OCI-M2 (cell line): ENCODE measurements around the gene CPNE5.

Source experiments
- DNase-seq: peaks from one replicate; lab custom pipeline; 2025; ENCODE audit not compliant: unreplicated experiment; lab: John Stamatoyannopoulos, UW

The CPNE5 gene

DNA sequence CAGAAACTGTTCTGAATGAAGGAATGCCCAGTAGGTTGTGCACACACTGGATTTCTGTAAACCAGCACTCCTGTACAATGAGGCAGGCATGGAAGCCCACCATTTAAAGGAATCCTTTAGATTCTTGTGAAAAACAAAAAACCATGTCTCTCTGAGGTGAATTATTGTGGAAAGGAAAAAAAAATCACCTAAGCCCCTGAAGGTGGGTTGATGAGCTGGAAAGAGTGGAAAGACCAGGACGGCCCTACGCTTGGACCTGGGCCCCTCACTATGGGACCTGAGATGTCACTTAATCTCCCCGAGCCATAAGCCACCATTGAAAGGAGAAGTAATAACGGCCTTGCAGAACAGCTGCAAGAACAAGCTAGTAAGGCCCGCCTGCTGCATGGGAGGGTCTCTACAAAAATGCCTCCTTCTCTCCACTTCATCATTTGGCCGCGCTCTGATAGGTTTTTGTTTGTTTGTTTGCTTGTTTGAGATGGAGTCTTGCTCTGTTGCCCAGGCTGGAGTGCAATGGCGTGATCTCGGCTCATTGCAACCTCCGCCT is 72.8 kb downstream of the CPNE5 start:
- DNase-seq = no peak

DNA sequence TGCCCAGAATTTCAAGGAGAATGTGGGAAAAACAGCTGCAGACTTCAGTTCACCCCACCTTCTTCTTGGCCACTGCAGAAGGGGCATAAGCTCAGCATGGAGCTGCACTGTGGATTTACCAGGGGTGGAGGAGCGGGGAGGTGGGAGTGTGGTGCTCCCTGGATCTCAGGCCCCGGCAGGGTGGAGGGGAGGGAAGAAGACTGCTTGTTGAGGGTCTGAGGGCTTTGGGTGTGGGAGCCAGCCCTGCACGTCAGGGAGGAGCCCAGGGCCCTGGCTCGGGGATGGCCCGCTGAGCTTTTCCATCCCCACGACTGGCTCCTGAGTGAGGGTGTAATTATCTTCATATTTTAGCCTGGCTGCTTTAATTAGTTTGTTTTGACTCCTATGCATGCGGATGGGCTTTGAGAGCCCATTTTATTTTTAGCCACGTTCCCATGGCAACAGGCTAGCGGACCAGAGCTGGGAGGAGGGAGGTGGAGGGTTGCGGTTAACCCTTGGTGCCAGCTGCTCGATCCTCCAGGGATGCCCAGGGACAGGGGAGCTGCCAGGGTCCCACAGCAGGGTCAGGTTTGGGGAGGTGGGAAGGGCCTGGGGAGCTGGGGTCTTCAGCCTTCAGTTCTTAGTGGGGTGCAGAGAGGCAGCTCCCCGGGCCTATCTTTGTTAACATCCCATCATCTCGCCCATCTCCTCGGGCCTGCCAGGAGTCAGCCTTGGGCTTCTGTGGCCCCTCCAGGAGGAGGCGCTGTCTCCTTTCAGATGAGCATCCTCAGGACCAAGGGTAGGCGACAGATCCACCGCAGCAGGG is 73.4 kb downstream of the CPNE5 start:
- DNase-seq = no peak

DNA sequence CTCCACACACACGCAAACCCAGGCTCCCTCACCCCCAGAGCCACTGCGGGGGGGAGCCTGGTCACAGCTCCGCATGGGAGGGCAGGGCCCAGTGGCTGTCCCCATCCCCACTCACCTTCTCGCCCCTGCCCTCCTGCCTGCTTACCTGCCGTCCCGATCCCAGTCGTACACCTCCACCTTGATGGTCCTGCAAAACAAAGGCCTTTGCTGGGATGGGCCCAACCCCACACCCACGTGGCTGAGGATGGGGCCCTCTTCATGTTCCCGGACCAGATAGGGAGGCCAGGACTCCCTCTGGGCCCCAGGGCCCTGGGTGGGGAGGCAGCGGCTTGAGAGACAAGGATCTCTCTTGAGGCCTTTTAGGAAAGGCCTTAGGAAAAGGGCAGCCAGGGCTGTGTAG is 74.1 kb downstream of the CPNE5 start:
- DNase-seq = no peak

DNA sequence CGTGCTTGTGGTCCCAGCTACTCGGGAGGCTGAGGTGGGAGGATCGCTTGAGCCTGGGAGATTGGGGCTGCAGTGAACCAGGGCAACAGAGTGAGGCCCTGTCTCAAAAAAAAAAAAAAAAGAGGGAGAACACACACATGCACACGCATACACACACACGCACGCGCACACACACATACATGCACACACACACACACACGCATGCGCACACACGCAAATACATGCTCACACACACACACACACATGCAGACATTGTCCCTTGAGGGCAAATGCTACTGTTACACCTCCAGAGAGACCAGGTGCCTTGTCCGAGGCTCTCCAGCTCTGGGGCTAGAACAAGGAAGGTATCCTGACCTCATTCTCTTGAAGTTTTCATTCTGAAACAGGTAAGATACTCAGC is 77.1 kb downstream of the CPNE5 start:
- DNase-seq = no peak

DNA sequence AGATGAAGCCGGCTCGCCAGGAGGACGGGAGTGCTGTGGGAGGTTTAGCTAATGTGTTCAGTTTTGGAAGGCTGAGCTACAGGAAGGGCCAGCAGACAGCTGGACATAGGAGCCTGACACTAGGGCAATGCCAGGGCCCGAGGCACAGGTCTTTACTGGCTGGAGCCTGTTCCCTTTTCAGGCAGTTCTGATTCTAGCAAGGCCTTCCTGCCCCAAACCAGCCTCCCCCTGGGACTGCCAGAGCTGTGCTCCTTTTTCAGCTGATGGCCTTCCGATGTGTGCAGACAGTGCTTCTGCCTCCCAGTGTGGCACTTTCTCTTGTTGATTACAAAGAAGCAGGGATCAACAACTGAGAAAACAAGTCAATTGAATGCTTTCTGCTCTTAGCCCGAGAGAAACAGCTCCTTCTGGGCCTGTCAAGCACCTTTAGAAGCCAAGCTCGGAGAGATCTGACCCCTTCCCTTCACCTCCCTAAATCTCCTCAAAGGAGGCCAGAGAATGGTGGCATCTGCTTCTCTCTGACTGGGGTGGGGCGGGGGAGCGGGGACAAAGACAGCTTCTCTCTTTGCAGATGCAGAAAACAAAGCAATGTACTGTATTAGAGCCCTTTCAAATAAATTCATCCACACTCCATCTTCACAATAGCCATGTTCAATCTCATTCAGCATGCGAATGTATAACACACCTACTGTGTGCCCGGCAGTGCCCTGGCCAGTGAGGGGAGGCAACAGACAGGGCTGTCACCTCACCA is 78.4 kb downstream of the CPNE5 start:
- DNase-seq = no peak

DNA sequence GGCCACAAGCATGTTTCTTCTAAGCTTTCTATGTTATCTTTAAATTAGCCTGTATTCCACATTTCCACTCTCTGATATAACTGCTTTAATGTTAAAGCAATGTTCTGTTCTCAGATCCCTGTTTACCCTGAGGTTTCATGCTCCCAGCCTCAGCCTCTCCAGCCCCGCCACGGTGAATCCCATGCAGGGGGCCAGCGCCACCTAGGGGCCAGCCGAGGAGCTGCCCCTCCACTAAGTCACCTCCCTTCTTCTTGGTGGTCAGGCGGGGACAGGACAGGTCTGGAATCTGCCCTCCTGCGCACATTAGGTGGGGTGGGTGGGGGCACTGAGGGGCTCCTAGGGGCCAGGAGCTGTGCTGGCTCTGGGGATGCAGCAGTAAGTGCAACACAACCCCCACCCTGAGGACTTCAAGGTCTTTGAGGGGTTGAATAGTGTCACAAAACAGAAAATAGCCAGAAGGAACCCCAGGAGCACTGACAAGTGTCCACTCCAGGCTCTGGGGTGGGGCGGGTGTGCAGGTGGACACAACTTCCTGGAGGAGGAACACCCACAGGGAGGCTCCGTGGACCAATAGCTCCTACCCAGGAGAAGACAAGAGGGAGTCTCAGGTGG is 80.0 kb downstream of the CPNE5 start:
- DNase-seq = no peak

DNA sequence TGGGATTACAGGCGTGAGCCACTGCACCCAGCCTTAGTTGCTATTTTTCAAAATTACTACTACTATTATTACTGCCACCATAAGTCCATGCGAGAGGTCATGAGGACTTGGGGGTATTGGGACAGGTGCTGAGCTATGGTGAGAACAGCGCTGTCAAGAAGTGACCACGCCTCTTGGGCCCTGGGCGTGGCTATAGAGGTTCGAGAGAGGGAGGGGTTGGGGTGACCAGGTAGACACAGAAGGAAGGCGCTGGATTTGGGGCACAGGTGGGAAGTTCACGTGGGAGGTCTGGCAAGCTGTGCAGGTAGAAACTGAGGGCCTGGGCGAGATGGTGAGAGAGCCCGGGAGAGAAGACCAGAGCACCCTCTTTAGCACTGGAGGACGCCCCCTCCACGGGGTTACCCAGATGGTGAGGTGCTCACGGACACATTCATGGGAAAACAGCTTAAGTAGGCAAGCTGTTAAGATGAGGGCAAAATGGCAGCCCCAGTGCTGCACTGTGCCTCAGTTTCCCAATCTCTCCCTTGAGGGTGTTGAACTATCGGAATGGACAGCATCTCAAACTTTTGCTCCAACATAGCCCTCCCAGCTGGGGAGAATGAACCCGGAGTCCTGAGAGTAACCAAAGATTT is 80.6 kb downstream of the CPNE5 start:
- no peak for DNase-seq

DNA sequence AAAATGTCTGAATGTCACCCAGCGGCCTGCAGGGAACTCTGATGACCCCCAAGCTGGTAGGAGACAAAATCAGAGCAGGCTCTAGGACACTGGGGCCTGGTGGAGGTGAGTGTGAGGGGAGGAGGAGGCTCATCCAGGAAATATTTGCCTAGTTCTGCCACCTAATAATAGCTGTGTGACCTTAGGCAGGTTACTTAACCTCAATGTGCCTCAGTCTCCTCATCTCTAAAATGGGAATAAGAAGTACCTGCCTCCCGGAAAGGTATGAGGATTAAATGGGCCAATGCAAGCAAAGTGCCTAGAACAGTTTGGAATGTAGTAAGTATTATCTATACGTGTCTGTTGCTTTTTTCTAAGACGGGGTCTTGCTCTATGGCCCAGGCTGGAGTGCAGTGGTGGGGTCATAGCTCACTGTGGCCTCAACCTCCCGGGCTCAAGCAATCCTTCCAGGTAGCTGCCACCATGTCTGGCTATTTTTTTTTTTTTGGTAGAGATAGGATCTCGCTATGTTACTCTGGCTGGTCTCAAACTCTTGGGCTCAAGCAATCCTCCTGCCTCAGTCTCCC is 81.2 kb downstream of the CPNE5 start:
- DNase-seq = no peak

DNA sequence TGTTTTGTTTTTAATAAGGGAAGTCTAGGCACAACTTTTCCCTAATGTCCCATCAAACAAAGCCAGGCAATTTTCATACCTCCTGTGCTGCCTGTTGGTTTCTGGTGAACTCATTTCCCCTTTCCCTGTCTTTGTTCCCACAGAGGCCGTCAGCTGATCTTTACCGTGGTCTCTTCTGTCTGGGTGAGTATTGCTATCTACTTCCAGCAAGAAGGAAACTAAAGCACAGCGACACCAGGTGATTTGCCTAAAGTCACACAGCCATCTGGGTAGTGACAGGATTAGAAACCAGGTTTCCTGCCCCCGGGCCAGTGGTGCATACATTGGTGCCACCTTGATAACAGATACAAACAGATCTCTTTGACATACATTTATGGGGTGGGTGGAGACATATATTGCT is 82.0 kb downstream of the CPNE5 start:
- no peak for DNase-seq

DNA sequence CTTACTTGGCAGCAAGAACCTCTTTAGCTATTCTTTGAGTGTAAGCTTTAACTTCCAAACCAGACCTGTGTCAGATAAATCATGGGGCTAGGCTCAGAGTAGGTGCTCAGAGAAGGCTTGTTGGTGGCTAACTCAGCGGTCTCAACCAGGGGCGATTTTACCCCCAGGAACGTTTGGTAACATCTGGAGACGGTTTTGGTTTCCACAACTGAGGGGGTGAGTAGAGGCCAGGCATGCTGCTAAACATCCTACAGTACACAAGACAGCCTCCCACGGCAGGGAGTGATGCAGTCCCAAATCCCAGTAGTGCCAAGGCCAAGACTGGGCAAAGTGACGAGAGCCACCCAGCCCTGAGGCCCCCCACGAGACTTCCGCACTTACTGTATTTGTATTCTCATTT is 82.5 kb downstream of the CPNE5 start:
- DNase-seq = no peak

DNA sequence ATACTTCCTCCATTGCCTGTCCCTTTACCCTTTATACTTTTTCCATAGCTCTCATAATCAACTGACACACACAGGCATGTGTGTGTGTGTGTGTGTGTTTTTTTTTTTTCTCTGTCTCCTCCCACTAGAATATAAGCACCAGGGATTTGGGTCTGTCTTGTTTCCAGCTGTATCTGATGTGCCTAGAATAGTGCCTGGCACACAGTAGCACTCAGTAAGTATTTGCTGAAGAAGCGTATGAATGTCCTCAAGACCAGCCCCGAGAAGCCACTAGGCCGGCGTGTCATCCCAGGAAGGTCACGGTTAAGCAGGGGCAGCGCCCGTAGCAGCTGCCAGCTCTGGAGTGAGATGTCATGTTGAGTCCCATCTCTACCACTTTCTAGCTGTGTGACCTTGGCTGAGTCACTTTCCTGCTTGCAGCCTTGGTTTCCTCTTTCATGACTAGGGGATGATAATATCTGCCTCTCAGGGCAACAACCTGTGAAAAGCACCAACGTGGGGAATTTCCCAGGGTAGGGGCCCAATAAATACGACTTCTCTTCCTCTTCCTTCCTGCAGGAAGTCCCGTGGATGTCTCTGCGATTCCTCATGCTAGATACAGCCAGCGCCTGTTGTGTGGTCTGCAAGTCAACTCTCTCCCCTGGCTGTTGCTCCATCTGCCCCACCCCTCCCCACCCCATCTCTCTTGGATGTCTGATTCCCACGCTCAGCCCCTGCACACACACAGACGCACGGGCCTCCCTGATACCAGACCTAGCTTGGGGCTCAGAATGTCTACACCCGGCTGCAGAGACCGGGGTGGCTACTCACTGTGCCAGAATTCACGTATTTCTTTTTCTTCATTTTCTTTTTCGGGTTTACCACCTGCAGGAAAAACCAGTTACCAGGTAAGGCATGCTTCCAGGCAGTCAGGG is 83.6 kb downstream of the CPNE5 start:
- no peak for DNase-seq

DNA sequence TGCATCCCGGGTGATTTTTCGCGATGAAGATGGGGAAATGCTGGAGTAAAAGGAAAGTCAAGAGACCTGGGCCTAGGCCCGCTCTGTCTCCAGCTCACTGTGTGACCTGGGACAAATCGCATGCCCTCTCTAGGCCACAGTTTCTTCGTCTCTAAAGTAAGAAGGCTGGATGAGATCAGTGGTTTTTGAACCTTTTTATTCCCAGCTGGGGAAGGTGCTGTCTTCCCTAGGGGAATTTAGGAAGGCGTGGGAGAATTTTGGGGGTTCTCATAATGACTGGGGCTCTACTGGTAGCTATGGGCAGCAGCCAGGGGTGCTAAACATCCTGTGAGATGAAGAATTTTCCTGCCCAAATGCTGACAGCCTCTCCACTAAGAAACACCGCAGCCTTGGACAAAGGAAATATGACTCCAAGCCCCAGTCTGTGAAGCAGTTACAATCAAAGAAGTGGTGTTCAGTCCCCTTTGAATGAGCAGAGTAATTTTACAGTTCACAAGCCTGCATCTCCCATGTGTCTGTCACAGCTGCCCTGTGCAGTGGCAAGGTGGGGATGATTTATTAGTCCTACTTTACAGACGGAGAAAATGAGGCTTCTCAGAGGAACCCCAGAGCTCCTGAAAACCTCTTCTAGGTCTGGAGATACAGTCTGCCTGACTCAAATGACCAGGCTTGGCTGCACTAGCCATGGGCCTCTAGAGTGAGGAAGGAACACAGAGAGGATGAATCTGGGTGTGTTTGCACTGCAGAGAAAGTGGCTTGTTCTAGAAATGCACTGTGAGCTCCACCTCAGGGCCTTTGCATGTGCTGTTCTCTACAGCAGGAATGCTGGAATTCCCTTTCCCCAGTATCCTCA is 84.4 kb downstream of the CPNE5 start:
- no peak for DNase-seq

DNA sequence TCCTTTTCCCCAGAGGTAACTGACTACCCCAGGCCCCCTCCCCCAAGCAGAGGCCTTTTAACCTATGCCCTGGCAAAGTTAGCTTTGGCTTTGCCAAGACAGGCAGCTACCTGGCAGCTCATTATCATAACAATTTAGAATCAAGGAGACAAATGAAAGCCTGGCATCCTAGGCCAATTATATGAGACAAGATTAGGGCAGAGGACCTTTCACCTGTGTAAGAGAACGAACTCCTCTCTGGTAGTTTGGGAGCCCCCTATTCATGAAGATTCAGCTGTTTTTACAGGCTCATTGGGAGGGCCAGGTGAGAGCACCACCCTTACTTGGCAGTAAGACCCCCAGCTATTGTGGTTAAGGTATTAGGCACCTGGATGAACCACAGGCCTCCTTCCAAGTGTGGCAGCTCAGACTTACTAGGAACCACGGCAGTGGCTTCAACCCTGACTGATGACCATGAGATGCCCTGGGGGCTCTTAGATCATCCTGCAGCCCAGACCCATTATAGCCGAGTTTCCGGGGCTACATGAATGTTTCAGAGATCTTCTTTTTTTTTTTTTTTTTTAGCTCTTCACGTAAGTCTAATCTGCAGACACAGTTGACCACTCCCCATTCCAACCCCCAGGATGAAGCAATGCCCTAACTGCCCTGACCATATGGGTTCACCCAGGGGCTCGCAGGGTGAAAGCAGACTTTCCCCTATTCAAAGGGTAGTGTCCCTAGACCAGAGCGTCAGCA is 85.4 kb downstream of the CPNE5 start:
- DNase-seq = no peak

DNA sequence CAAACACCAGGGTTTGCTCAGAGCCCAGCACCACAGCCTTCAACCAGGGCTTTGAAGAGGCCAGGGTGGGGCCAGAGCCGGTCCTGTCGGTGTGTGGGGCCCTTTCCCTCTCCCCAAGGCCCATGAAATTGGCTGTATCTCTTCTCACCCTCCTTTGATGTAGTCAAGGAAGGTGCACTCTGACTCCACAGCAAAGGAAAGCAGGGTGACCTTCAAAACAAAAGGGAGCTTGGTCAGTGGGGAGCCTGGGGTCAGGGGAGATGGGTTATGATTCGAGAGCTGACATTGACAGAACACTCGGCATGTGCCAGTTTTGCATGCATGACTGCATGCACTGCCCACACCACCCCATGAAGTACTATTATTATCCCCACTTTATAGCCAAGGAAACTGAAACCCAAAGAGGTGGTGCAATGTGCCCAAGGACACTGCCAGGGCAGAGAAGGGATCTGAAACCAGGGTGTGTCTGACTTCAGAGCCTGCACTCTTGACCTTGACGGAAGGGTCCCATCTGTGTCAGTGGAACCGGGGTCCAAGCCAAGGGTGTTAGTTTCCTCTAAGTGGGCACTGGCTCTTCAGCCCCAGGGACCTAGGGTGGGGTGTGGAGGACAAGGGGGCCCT is 86.2 kb downstream of the CPNE5 start:
- no peak for DNase-seq

DNA sequence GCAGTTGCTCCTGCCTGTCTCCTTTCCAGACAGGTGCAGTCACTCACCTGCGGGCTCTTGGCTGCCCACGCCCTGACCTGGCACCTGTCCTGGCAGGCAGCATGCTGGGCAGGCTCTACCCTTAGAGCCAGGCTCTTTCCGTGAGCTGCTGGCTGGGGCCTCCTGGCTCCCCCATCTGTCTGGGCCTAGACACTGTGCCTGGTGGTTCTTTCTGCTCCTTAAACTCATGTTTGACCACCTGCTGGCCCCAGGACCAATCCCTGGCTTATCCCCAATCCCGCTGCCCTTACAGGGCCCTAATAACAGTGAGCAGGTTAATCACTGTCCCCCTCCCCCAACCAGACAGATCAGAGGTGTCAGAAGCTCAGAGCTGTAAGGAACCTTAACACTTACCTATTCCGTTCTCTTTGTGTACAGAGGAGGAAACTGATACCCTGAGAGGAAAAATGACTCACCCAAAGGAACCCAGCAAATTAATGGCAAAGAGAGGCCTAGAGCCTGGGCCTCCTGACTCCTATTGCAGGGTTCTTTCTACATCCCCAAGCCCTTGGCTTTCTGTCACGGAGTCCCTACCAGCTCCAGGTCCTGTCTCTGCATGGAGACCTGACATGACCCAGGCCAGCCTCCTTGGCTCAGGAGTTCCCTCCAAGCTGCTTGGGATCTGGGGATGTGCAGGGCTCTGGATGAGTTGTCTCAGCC is 86.9 kb downstream of the CPNE5 start:
- DNase-seq = no peak

DNA sequence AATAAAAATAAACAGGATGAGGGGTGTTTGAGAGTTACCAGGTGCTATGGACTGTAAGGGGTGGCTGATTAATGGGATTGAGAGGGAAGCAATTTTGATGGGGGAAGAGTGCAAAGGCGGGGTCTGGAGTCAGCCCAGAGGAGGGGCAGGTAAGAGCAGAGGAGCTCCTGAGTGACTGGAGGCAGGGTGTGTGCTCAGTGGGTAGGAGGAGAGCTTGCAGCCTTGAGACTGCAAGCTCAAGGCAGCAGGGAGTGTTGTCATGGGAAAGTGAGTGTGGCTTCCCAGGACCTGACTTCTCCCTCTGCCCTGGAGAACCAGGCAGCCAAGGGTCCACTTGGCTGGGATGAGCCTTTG is 87.4 kb downstream of the CPNE5 start:
- no peak for DNase-seq

DNA sequence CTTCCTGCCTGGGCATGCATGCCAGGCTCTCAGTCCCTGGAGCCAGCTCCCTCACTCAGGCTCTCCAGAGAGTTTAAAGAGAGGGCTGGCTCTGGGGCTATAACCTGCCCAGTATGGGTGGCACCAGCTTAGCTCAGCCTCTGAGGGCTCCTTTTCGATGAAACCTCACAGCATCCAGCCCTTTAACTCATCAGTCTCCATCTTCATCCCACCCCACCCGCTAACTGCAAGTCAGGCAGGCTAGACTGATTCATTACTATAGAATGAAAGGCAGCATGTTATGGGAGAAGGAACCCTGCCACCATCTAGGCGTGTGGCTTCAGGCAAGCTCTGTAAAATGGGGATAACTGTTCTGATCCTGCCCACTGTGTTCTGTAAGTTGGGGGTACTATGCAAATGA is 88.2 kb downstream of the CPNE5 start:
- DNase-seq = no peak
